Nephron (organoid): ENCODE measurements around the gene ELK3.

Experiments
- H3K27ac Mint-ChIP-seq, 3 experiments: 2 replicates each; pipeline ENCODE4 v1.8.0; 2020; ENCODE audit warnings: mixed read lengths in 3 of 3, mild to moderate bottlenecking in 2 of 3, moderate library complexity in 1 of 3
- H3K27me3 Mint-ChIP-seq: 2 replicates; pipeline ENCODE4 v1.8.0; 2021; ENCODE audit warnings: low read depth, mild to moderate bottlenecking, moderate library complexity, mixed read lengths
- H3K36me3 Mint-ChIP-seq: 2 replicates; pipeline ENCODE4 v1.8.0; 2020; ENCODE audit warnings: low read depth, mixed read lengths
- H3K4me1 Mint-ChIP-seq: 2 replicates; pipeline ENCODE4 v1.8.0; 2020; ENCODE audit warnings: mixed read lengths
- H3K4me3 Mint-ChIP-seq, 3 experiments: 2 replicates each; pipeline ENCODE4 v1.8.0; 2020; ENCODE audit warnings: mild to moderate bottlenecking in 3 of 3, mixed read lengths in 3 of 3, moderate library complexity in 2 of 3
- H3K9me3 Mint-ChIP-seq: 2 replicates; pipeline ENCODE4 v1.8.0; 2020; ENCODE audit warnings: mixed read lengths
- TF ChIP-seq, protein P1 (sequence below), 3 experiments: fragments of 200-600 bp; sonication (generic); IDR thresholded peaks; one replicate each; pipeline ENCODE4 v1.5.0; 2021; ENCODE audit warnings: antibody characterized with exemption in 3 of 3; ENCODE audit not compliant: unreplicated experiment in 3 of 3

Gene ELK3

DNA sequence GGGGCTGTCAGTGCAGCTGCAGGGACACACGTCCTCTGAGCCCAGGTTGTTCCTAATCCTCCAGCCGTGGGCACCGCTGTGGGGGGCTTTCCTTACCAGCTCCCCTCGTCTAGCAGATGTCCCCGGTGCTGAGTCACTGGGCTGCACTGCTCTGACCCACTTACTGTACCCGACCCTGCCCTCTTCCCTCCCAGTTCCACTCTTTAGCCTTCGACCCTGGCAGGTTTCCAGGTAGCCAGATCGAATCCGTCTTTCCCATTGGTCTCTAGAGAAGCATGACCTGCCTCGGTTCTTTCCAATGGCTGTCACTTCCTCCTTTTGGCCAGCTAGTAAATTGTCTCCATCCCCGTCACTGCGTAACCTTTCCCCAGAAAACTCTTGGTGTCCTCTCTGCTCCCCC is 48.4 kb downstream of the ELK3 start:
- no peaks in the 10 kb centered on the region for H3K9me3 Mint-ChIP-seq
- no peak overlapping the region for H3K27ac Mint-ChIP-seq
- peaks cover 18% of the 10 kb centered on the region for H3K36me3 Mint-ChIP-seq
- TF ChIP-seq, protein P1, sequence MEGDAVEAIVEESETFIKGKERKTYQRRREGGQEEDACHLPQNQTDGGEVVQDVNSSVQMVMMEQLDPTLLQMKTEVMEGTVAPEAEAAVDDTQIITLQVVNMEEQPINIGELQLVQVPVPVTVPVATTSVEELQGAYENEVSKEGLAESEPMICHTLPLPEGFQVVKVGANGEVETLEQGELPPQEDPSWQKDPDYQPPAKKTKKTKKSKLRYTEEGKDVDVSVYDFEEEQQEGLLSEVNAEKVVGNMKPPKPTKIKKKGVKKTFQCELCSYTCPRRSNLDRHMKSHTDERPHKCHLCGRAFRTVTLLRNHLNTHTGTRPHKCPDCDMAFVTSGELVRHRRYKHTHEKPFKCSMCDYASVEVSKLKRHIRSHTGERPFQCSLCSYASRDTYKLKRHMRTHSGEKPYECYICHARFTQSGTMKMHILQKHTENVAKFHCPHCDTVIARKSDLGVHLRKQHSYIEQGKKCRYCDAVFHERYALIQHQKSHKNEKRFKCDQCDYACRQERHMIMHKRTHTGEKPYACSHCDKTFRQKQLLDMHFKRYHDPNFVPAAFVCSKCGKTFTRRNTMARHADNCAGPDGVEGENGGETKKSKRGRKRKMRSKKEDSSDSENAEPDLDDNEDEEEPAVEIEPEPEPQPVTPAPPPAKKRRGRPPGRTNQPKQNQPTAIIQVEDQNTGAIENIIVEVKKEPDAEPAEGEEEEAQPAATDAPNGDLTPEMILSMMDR (IDR thresholded peaks at IDR 0.05; ENCODE audit: unreplicated experiment in 3 of 3) = no peak
- no peak overlapping the region for H3K4me3 Mint-ChIP-seq
- peaks cover 31% of the 10 kb centered on the region for H3K4me1 Mint-ChIP-seq
- no peaks in the 10 kb centered on the region for H3K27me3 Mint-ChIP-seq

DNA sequence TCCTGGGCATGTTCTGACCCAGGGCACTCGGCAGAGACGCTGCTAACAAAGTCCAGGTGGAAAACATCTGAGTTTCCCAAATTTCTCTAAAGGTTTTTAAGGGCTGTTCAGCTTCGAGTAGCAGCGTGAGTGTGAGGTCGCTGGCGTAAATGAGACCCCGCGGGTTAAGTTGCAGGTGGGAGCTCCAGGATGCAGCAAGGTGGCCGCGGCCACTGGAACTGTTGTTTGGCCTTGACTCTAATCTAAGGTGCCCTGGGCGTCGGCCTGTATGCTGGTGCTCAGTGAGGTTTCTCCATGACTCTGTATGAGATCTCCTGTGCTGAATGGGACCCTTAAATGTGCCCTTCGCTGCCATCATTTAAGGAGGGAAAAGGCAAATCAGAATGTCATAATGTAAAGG is 50.7 kb downstream of the ELK3 start:
- Mint-ChIP-seq H3K4me1 (peaks cover 17% of the 10 kb centered on the region), H3K4me3 (no peak overlapping the region), H3K27ac (no peak overlapping the region), H3K36me3 (peaks cover 35% of the 10 kb centered on the region), H3K9me3 (no peaks in the 10 kb centered on the region), H3K27me3 (no peaks in the 10 kb centered on the region)
- TF ChIP-seq, protein P1 (IDR thresholded peaks at IDR 0.05; ENCODE audit: unreplicated experiment in 3 of 3) = no peak

DNA sequence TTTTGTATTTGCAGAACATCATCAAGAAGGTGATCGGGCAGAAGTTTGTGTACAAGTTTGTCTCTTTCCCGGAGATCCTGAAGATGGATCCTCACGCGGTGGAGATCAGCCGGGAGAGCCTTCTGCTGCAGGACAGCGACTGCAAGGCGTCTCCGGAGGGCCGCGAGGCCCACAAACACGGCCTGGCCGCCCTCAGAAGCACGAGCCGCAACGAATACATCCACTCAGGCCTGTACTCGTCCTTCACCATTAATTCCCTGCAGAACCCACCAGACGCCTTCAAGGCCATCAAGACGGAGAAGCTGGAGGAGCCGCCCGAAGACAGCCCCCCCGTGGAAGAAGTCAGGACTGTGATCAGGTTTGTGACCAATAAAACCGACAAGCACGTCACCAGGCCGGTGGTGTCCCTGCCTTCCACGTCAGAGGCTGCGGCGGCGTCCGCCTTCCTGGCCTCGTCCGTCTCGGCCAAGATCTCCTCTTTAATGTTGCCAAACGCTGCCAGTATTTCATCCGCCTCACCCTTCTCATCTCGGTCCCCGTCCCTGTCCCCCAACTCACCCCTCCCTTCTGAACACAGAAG is 52.8 kb downstream of the ELK3 start:
- TF ChIP-seq, protein P1 (IDR thresholded peaks at IDR 0.05; ENCODE audit: unreplicated experiment in 3 of 3) = no peak
- Mint-ChIP-seq H3K27me3 (no peaks in the 10 kb centered on the region), H3K36me3 (peaks cover 54% of the 10 kb centered on the region), H3K4me1 (peaks cover 7% of the 10 kb centered on the region), H3K9me3 (no peaks in the 10 kb centered on the region), H3K4me3 (no peak overlapping the region), H3K27ac (no peak overlapping the region)

DNA sequence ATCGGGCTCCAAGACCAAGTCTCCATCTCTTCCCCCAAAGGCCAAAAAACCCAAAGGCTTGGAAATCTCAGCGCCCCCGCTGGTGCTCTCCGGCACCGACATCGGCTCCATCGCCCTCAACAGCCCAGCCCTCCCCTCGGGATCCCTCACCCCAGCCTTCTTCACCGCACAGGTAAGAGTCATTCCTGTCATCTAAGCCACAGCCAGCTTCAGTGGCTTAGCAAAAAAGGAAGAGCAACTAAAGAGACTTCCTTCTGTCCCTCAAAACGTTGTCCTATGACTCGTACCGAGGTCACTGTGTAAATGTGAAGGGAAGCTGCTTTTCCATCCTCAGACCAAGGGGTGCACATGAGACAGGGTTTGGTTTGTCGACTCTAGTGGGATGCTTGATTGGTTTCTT is 53.4 kb downstream of the ELK3 start:
- TF ChIP-seq, protein P1 (IDR thresholded peaks at IDR 0.05; ENCODE audit: unreplicated experiment in 3 of 3) = no peak
- Mint-ChIP-seq H3K27ac (no peak overlapping the region), H3K36me3 (peaks cover 59% of the 10 kb centered on the region), H3K9me3 (no peaks in the 10 kb centered on the region), H3K4me1 (peaks cover 7% of the 10 kb centered on the region), H3K27me3 (no peaks in the 10 kb centered on the region), H3K4me3 (no peak overlapping the region)

DNA sequence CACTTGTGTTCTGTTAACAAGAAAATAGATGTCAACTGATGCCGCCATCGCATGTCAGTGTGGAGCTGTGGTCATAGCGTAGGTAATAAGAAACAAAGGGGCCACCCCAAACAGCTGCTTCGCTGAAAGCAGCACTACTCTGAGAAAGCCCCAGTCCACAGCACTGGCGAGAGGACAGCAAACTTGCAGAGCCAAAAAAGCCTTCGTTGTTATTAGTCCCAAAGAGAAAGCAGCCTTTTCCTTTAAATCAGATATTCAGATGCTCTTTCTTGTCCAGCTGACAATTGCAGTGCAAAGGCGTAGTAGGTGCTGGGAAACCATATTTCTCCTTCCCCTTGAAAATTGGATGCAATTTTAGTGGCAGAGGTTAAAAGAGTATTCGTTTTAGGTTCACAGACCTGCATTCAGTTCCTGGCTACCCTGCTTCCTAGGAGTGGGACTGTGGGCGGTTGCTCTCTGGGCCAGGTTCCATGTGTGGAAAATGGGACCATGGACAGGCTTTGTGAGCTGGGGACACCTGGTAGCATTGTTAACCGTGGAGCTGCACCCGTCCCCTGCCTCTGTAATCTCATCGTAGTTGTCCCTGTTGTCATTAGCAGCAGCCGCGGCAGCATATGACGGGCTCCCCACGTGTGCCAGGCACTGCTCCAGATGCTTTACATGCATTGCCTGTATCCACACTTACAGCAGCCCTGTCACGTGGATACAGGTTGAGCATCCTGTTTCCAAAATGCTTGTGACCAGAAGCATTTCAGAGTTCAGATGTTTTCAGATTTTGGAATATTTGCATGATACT is 54.2 kb downstream of the ELK3 start:
- TF ChIP-seq, protein P1 (IDR thresholded peaks at IDR 0.05; ENCODE audit: unreplicated experiment in 3 of 3) = no peak
- H3K4me3 Mint-ChIP-seq = no peak overlapping the region

More for the DNA sequence above, 54.2 kb downstream of the ELK3 start:
- no peaks in the 10 kb centered on the region for H3K9me3 Mint-ChIP-seq
- peaks cover 7% of the 10 kb centered on the region for H3K4me1 Mint-ChIP-seq
- H3K36me3 Mint-ChIP-seq = peaks cover 60% of the 10 kb centered on the region
- H3K27ac Mint-ChIP-seq = no peak overlapping the region
- no peaks in the 10 kb centered on the region for H3K27me3 Mint-ChIP-seq
